Measurements from ENCODE around the gene CSF3R.

GRCh38 chr1:36453051-36453450 is 29.7 kb downstream of the CSF3R start:
- TF ChIP-seq POLR2A (IDR thresholded peaks at IDR 0.05; ENCODE audit: low read depth, low read length) (no peak), CTCF (IDR thresholded peaks at IDR 0.05; ENCODE audit: extremely low read depth in 1 of 2, insufficient read depth in 1 of 2, low read depth in 1 of 2, low read length in 2 of 2) (no peak), EZH2 (IDR thresholded peaks at IDR 0.05; ENCODE audit: borderline replicate concordance, low read depth, low read length, severe bottlenecking) (no peak), MYC (IDR thresholded peaks at IDR 0.05; ENCODE audit: low read depth, low read length) (no peak)

Data from endothelial cell of umbilical vein (primary cell).